Kidney epithelial cell (primary cell): ENCODE results near the gene IGF2R. TPM values are rescaled to one million over a fixed set of nuclear protein-coding genes. Genes with fewer than 3 reads are reported as not detected.

Experiments used
- DNase-seq: peaks from one replicate; pipeline ENCODE4 v3.0.0-alpha.2; 2010; ENCODE audit warnings: low read depth
- H3K27me3 ChIP-seq: 2 replicates; pipeline ENCODE4 v1.6.0; 2011; ENCODE audit warnings: low read length; ENCODE audit not compliant: control insufficient read depth, insufficient read depth
- H3K36me3 ChIP-seq: 2 replicates; pipeline ENCODE4 v1.5.1; 2011; ENCODE audit warnings: low read length; ENCODE audit not compliant: control insufficient read depth, insufficient read depth
- H3K4me3 ChIP-seq: 2 replicates; pipeline ENCODE4 v1.5.1; 2011; ENCODE audit warnings: low read depth, mild to moderate bottlenecking, control low read depth, low read length
- total RNA-seq: library from RNA; depleted of rRNA; stranded (reverse); fragments of >200 nt; gene quantifications from 2 replicates; pipeline ENCODE4 v1.2.3, GENCODE V29; 2015
- TF ChIP-seq, protein P1 (sequence below): IDR thresholded peaks from 2 replicates; pipeline ENCODE4 v1.5.1; 2011; ENCODE audit warnings: mild to moderate bottlenecking, moderate library complexity, low read length, control low read depth, inconsistent platforms; ENCODE audit not compliant: insufficient read depth, poor library complexity, severe bottlenecking

IGF2R gene
- total RNA-seq, 1 donor from 2014 or later = 251 TPM

- no peak for DNase-seq
- Histone ChIP-seq H3K36me3 (no peaks in the 10 kb centered on the region), H3K4me3 (no peak overlapping the region), H3K27me3 (no peaks in the 10 kb centered on the region)
- TF ChIP-seq, protein P1, sequence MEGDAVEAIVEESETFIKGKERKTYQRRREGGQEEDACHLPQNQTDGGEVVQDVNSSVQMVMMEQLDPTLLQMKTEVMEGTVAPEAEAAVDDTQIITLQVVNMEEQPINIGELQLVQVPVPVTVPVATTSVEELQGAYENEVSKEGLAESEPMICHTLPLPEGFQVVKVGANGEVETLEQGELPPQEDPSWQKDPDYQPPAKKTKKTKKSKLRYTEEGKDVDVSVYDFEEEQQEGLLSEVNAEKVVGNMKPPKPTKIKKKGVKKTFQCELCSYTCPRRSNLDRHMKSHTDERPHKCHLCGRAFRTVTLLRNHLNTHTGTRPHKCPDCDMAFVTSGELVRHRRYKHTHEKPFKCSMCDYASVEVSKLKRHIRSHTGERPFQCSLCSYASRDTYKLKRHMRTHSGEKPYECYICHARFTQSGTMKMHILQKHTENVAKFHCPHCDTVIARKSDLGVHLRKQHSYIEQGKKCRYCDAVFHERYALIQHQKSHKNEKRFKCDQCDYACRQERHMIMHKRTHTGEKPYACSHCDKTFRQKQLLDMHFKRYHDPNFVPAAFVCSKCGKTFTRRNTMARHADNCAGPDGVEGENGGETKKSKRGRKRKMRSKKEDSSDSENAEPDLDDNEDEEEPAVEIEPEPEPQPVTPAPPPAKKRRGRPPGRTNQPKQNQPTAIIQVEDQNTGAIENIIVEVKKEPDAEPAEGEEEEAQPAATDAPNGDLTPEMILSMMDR = no peak
These were observed 2.7 kb downstream of the IGF2R start for GRCh38 chr6:159971341-159972178.

DNA sequence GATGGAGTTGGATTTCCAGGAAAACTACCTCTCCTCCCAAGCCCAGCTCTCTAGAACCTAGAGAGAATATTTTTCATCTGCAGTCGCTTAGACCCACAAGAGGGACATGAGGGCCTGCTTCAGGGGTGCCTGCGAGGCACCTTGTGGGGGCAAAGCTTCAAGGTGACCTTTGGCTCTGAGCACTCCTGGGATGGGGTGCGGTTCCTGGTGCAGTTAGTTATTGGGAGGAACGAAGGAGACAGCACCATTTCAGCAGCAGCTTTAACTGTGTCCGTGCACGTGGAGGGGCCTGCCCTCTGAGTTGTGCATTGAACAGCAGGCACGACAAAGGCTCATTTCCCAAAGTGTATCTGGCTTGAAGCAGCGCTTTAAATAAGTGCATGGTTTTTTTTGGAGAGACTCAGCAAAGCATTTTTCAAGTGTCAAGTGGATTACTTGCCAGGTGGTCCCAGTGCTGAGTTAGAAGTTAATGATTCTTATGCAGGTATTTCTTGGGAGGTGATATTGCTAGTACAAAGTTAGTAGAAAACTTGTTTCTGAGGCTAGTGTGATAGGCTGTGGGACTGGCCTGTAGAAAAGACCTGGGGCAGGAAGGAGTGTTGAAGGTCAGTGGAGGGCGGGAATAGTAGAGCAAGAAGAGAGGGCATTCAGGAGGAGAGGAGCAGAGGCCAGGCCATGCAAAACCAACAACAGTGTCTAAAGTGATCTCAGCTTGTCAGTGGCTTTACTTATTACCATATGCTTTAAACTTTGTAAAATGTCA lies 3.8 kb downstream of the IGF2R start:
- no peaks in the 10 kb centered on the region for H3K36me3 ChIP-seq
- H3K4me3 ChIP-seq = no peak overlapping the region
- TF ChIP-seq, protein P1 = no peak
- no peak for DNase-seq
- H3K27me3 ChIP-seq = no peaks in the 10 kb centered on the region

DNA sequence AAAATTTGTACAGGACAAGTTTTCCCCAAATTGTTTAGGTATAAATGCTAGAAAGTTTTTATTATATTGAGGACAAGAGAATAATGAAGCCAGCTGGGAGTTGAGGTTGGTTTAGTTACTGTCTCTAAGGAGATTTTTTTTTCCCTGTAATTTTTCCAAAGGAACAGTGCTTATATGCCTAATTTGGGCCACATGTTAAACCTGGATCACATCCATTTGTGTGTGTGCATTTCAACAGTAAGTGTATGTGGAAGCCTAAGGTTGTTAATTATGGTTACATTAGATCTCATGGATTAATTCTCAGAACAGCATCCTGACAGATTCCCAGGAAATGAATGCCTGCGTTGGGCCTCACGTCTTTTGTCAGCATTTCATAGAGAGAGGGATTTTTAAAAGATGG lies 4.5 kb downstream of the IGF2R start:
- DNase-seq = no peak
- TF ChIP-seq, protein P1 = no peak
- H3K4me3 ChIP-seq = no peak overlapping the region
- H3K27me3 ChIP-seq = no peaks in the 10 kb centered on the region
- H3K36me3 ChIP-seq = no peaks in the 10 kb centered on the region

- peak; percentile 43 for DNase-seq
- Histone ChIP-seq H3K4me3 (no peak overlapping the region), H3K36me3 (no peaks in the 10 kb centered on the region), H3K27me3 (no peaks in the 10 kb centered on the region)
- TF ChIP-seq, protein P1 = no peak
These were observed 5.1 kb downstream of the IGF2R start for GRCh38 chr6:159973951-159974350.

GRCh38 chr6:159974932-159975331 lies 6.0 kb downstream of the IGF2R start:
- no peak overlapping the region for H3K4me3 ChIP-seq
- no peaks in the 10 kb centered on the region for H3K27me3 ChIP-seq
- TF ChIP-seq, protein P1 = no peak
- H3K36me3 ChIP-seq = no peaks in the 10 kb centered on the region
- DNase-seq = no peak
